IMR-90 (cell line): ENCODE results near the gene NUP98. TPM values are rescaled to one million over a fixed set of nuclear protein-coding genes. Genes with fewer than 3 reads are reported as not detected.
"Not testable (repeated sequence)": the region's sequence is repeated elsewhere in the genome, so short reads cannot be mapped to it uniquely, and the experiment has no call there.

Experiments
- ATAC-seq: fragments of 200-7000 bp; cut with Tn5 transposase; 2 replicates; pipeline ENCODE4 v1.9.1; 2020; ENCODE audit warnings: low read depth, mild to moderate bottlenecking, moderate library complexity
- BruUV-seq: library from RNA; stranded (reverse); fragments of 400-500 nt; replicated peaks from 2 replicates; lab custom pipeline; 2021; lab: Mats Ljungman, UMichigan
- CTCF ChIA-PET: fragments of 300-600 bp; formaldehyde crosslinking; extraction: SDS; loops from one replicate; lab custom pipeline; 2021; ENCODE audit warnings: antibody characterized with exemption; lab: Yijun Ruan, JAX
- POLR2A ChIA-PET: fragments of 300-600 bp; sonication (Branson Sonifier 250); formaldehyde crosslinking; loops from one replicate; lab custom pipeline; 2022; ENCODE audit warnings: antibody characterized with exemption; ENCODE audit not compliant: unreplicated experiment; lab: Charles Lee
- DNase-seq: peaks from one replicate; pipeline ENCODE4 v3.0.0; 2013
- H2AFZ ChIP-seq: replicated peaks from 2 replicates; pipeline ENCODE3; 2013; ENCODE audit warnings: low read length, mild to moderate bottlenecking; ENCODE audit not compliant: poor library complexity
- H2AK5ac ChIP-seq: 2 replicates; pipeline ENCODE4 v1.6.1; 2013; ENCODE audit warnings: low read depth, low read length, inconsistent platforms
- H2AK9ac ChIP-seq: replicated peaks from 2 replicates; pipeline ENCODE3; 2013; ENCODE audit warnings: mild to moderate bottlenecking, low read depth, low read length, moderate library complexity; ENCODE audit not compliant: poor library complexity
- H2BK120ac ChIP-seq: 2 replicates; pipeline ENCODE4 v1.6.1; 2013; ENCODE audit warnings: low read depth, low read length, inconsistent platforms
- H2BK15ac ChIP-seq: 3 replicates; pipeline ENCODE4 v1.6.1; 2013; ENCODE audit warnings: low read depth, low read length, inconsistent platforms
- H2BK20ac ChIP-seq: 2 replicates; pipeline ENCODE4 v1.6.1; 2013; ENCODE audit warnings: low read depth, mild to moderate bottlenecking, inconsistent platforms, low read length, moderate library complexity
- H2BK5ac ChIP-seq: 2 replicates; pipeline ENCODE4 v1.6.1; 2013; ENCODE audit warnings: mild to moderate bottlenecking, low read depth, low read length, inconsistent platforms; ENCODE audit not compliant: poor library complexity, severe bottlenecking
- H3K14ac ChIP-seq: replicated peaks from 2 replicates; pipeline ENCODE4 v1.6.1; 2013; ENCODE audit warnings: low read depth, low read length, inconsistent platforms
- H3K18ac ChIP-seq: 2 replicates; pipeline ENCODE4 v1.6.1; 2013; ENCODE audit warnings: low read depth, low read length, control low read depth
- H3K23ac ChIP-seq: 2 replicates; pipeline ENCODE4 v1.6.1; 2013; ENCODE audit warnings: low read depth, low read length, inconsistent platforms
- H3K27ac ChIP-seq: 2 replicates; pipeline ENCODE4 v1.5.1; 2013; ENCODE audit warnings: mild to moderate bottlenecking, control low read depth, low read length; ENCODE audit not compliant: insufficient read depth
- H3K27me3 ChIP-seq: 2 replicates; pipeline ENCODE4 v1.6.1; 2013; ENCODE audit warnings: low read length; ENCODE audit not compliant: control insufficient read depth, insufficient read depth
- H3K36me3 ChIP-seq: 2 replicates; pipeline ENCODE4 v1.6.1; 2013; ENCODE audit warnings: low read length, mixed read lengths; ENCODE audit not compliant: control insufficient read depth, insufficient read depth
- H3K4ac ChIP-seq: 2 replicates; pipeline ENCODE4 v1.6.1; 2013; ENCODE audit warnings: low read depth, low read length, inconsistent platforms
- H3K4me1 ChIP-seq: 2 replicates; pipeline ENCODE4 v1.6.1; 2013; ENCODE audit warnings: low read length, mixed read lengths; ENCODE audit not compliant: control insufficient read depth, insufficient read depth
- H3K4me2 ChIP-seq: 2 replicates; pipeline ENCODE4 v1.6.1; 2013; ENCODE audit warnings: low read depth, mild to moderate bottlenecking, control low read depth, low read length, moderate library complexity
- H3K4me3 ChIP-seq: 2 replicates; pipeline ENCODE4 v1.5.1; 2013; ENCODE audit warnings: low read depth, mild to moderate bottlenecking, control low read depth, low read length, moderate library complexity; ENCODE audit not compliant: insufficient read depth
- H3K56ac ChIP-seq: 2 replicates; pipeline ENCODE4 v1.6.1; 2013; ENCODE audit warnings: low read length, inconsistent platforms; ENCODE audit not compliant: insufficient read depth; ENCODE audit errors: extremely low read depth
- H3K79me1 ChIP-seq, 2 experiments: 2 replicates each; pipeline ENCODE4 v1.6.1; 2013; ENCODE audit warnings: low read length in 2 of 2, inconsistent platforms in 1 of 2, low read depth in 1 of 2
- H3K9ac ChIP-seq: 2 replicates; pipeline ENCODE4 v1.6.1; 2013; ENCODE audit warnings: low read depth, low read length, control low read depth
- H3K9me1 ChIP-seq: 2 replicates; pipeline ENCODE4 v1.6.1; 2013; ENCODE audit warnings: low read length, inconsistent platforms; ENCODE audit not compliant: insufficient read depth
- H3K9me3 ChIP-seq: 2 replicates; pipeline ENCODE4 v1.6.1; 2013; ENCODE audit warnings: low read length; ENCODE audit not compliant: control insufficient read depth, insufficient read depth
- H4K20me1 ChIP-seq: 2 replicates; pipeline ENCODE4 v1.6.1; 2013; ENCODE audit warnings: low read length, inconsistent platforms; ENCODE audit not compliant: insufficient read depth
- H4K5ac ChIP-seq: 2 replicates; pipeline ENCODE4 v1.6.1; 2013; ENCODE audit warnings: mild to moderate bottlenecking, low read depth, low read length, control low read depth
- H4K8ac ChIP-seq, 2 experiments: 2 replicates each; pipeline ENCODE4 v1.6.1; 2013; ENCODE audit warnings: low read depth in 2 of 2, low read length in 2 of 2, control low read depth in 1 of 2, inconsistent platforms in 1 of 2
- H4K91ac ChIP-seq: 2 replicates; pipeline ENCODE4 v1.6.1; 2013; ENCODE audit warnings: low read depth, low read length, inconsistent platforms; ENCODE audit not compliant: insufficient read depth
- WGBS, 2 experiments: methylation state at CpG; one replicate each; pipeline versions ENCODE4 v1.1.5 to v1.1.7; 2013; ENCODE audit warnings: missing lambda C conversion rate in 2 of 2; ENCODE audit not compliant: insufficient read length in 1 of 2; ENCODE audit errors: extremely low coverage in 2 of 2; 5-methylcytosine and 5-hydroxymethylcytosine counted together
- dilution Hi-C: fragments of 300-500 bp; cut with HindIII; formaldehyde crosslinking; loops from one replicate; pipeline ENCODE4 v1.14.3; 2018; ENCODE audit warnings: low sequenced_read_pairs; ENCODE audit not compliant: unreplicated experiment
- in situ Hi-C: fragments of 300-500 bp; cut with MboI; formaldehyde crosslinking; loops from 3 replicates; pipeline ENCODE4 v1.14.3; 2019; ENCODE audit warnings: low sequenced_read_pairs, inconsistent platforms, mixed read lengths
- intact Hi-C: fragments of 100-400 bp; cut with micrococcal nuclease; formaldehyde crosslinking; loops from 2 replicates; pipeline ENCODE4 v1.10.0; 2022
- polyA plus RNA-seq, 3 experiments: library from polyadenylated mRNA; depleted of rRNA; stranded (reverse); fragments of >200 nt; gene quantifications; 2 replicates each; pipeline ENCODE4 v1.2.3, GENCODE V29; 2012; ENCODE audit warnings: low replicate concordance in 1 of 3
- total RNA-seq: library from RNA; depleted of rRNA; stranded (reverse); fragments of >200 nt; gene quantifications from 2 replicates; pipeline ENCODE4 v1.2.3, GENCODE V29; 2012

NUP98 gene
- total and polyA plus RNA-seq, 2 of the 4 experiments (the other 2 are of a cell fraction), result 103 to 138 TPM

GRCh38 chr11:3657331-3657730 is 140.0 kb downstream of the NUP98 start:
- H3K4ac ChIP-seq, H2AK5ac ChIP-seq, H3K36me3 ChIP-seq, H3K4me2 ChIP-seq, H2AFZ ChIP-seq, H4K5ac ChIP-seq, H4K20me1 ChIP-seq, H3K18ac ChIP-seq, H2BK120ac ChIP-seq, H3K14ac ChIP-seq, ATAC-seq, H4K91ac ChIP-seq, BruUV-seq, H3K9ac ChIP-seq, dilution Hi-C loops, H4K8ac ChIP-seq, H3K79me1 ChIP-seq, H3K9me3 ChIP-seq, H3K9me1 ChIP-seq, H2AK9ac ChIP-seq, H3K4me1 ChIP-seq, H3K56ac ChIP-seq, H2BK20ac ChIP-seq, POLR2A ChIA-PET, H3K4me3 ChIP-seq, H2BK5ac ChIP-seq, DNase-seq, H2BK15ac ChIP-seq, H3K27ac ChIP-seq, in situ Hi-C loops, H3K23ac ChIP-seq, intact Hi-C loops, CTCF ChIA-PET: not testable (repeated sequence)
- peaks cover 16% of the 10 kb centered on the region for H3K27me3 ChIP-seq
- WGBS, 2 experiments, result no CpG with 5 or more reads among the region's 5 CpGs
